GM12891 (cell line): ENCODE data around the gene MED7.

Source experiments
- PAX5 ChIP-seq: IDR thresholded peaks from 2 replicates; pipeline ENCODE4 v1.6.1; 2011; ENCODE audit warnings: low read length, moderate library complexity, mild to moderate bottlenecking; ENCODE audit not compliant: insufficient read depth, severe bottlenecking
- POLR2A ChIP-seq: IDR thresholded peaks from 2 replicates; pipeline ENCODE4 v1.6.1; 2011; ENCODE audit warnings: low read depth, low read length, control low read depth
- POLR2AphosphoS5 ChIP-seq: IDR thresholded peaks from 2 replicates; pipeline ENCODE4 v1.6.1; 2011; ENCODE audit warnings: low read depth, low read length, control low read depth
- POU2F2 ChIP-seq: IDR thresholded peaks from 2 replicates; pipeline ENCODE4 v1.6.1; 2011; ENCODE audit warnings: low read depth, mild to moderate bottlenecking, control low read depth, low read length, moderate library complexity
- SPI1 ChIP-seq: IDR thresholded peaks from 2 replicates; pipeline ENCODE4 v1.6.1; 2011; ENCODE audit warnings: low read depth, low read length, control low read depth
- TAF1 ChIP-seq: IDR thresholded peaks from 2 replicates; pipeline ENCODE4 v1.6.1; 2011; ENCODE audit warnings: low read depth, low read length, control low read depth

- TF ChIP-seq POLR2A (no peak), SPI1 (no peak), POLR2AphosphoS5 (no peak), TAF1 (no peak), POU2F2 (no peak), PAX5 (no peak)
Observed at GRCh38 chr5:157116483-157116954, 26.1 kb downstream of the MED7 start.
